Gastroesophageal sphincter (tissue), 4 donors: Measurements from ENCODE around the gene KIF13A. TPM values are rescaled to one million over a fixed set of nuclear protein-coding genes. Genes with fewer than 3 reads are reported as not detected.

Experiments used
- ATAC-seq: fragments of 150-250 bp; one replicate; pipeline ENCODE4 v1.9.1; 2016; ENCODE audit warnings: mild to moderate bottlenecking, moderate library complexity
- H3K27ac ChIP-seq, 4 donors: fragments of 200-600 bp; sonication (generic) in 3 of 4; 1 replicate in 3 of 4; 2 replicates in 1 of 4; pipeline ENCODE4 v1.5.1; 2016 to 2019
- H3K27me3 ChIP-seq: fragments of 200-600 bp; sonication (generic); one replicate; pipeline ENCODE4 v1.5.1; 2019
- H3K36me3 ChIP-seq, 2 donors: fragments of 200-600 bp; sonication (generic); one replicate each; pipeline ENCODE4 v1.5.1; 2019; ENCODE audit warnings: control low read depth in 1 of 2
- H3K4me1 ChIP-seq, 3 donors: fragments of 200-600 bp; sonication (generic); 1 replicate in 2 of 3; 2 replicates in 1 of 3; pipeline ENCODE4 v1.5.1; 2016 to 2019; ENCODE audit warnings: control low read depth in 2 of 3
- H3K4me3 ChIP-seq, 2 donors: fragments of 200-600 bp; sonication (generic); one replicate each; pipeline ENCODE4 v1.5.1; 2019; ENCODE audit warnings: mild to moderate bottlenecking in 1 of 2, moderate library complexity in 1 of 2
- H3K9me3 ChIP-seq, 3 donors: fragments of 200-600 bp; sonication (generic); one replicate each; pipeline ENCODE4 v1.5.1; 2017 to 2019; ENCODE audit warnings: control low read depth in 2 of 3
- CTCF ChIP-seq, 4 experiments: fragments of 200-600 bp in 2 of 4; fragments of 450-650 bp in 2 of 4; sonication (generic) in 1 of 4; IDR thresholded peaks; one replicate each; pipeline ENCODE4 v1.5.1; 2017 to 2019; ENCODE audit warnings: antibody characterized with exemption in 4 of 4, mild to moderate bottlenecking in 2 of 4, moderate library complexity in 2 of 4
- EP300 ChIP-seq: sonication (generic); formaldehyde crosslinking; IDR thresholded peaks from one replicate; pipeline ENCODE4 v1.6.1; 2017; ENCODE audit warnings: antibody characterized with exemption, mild to moderate bottlenecking
- POLR2A ChIP-seq, 2 donors: fragments of 450-650 bp; IDR thresholded peaks; one replicate each; pipeline ENCODE4 v1.6.1; 2017; ENCODE audit warnings: antibody characterized with exemption in 2 of 2, mild to moderate bottlenecking in 2 of 2, moderate library complexity in 1 of 2
- POLR2AphosphoS5 ChIP-seq: sonication (generic); formaldehyde crosslinking; IDR thresholded peaks from one replicate; pipeline ENCODE4 v1.6.1; 2017; ENCODE audit warnings: antibody characterized with exemption
- WGBS, 2 donors: methylation state at CpG; one replicate each; pipeline ENCODE4 v1.1.5; 2018; ENCODE audit warnings: low coverage in 1 of 2; 5-methylcytosine and 5-hydroxymethylcytosine counted together
- total RNA-seq, 4 donors: library from RNA; depleted of rRNA; stranded (reverse); fragments of >200 nt; gene quantifications; one replicate each; pipeline ENCODE4 v1.1.0, GENCODE V29; 2016

Gene KIF13A
- total RNA-seq, 4 donors from 2014 or later, result 67.7 to 98.9 (median 84.1) TPM

DNA sequence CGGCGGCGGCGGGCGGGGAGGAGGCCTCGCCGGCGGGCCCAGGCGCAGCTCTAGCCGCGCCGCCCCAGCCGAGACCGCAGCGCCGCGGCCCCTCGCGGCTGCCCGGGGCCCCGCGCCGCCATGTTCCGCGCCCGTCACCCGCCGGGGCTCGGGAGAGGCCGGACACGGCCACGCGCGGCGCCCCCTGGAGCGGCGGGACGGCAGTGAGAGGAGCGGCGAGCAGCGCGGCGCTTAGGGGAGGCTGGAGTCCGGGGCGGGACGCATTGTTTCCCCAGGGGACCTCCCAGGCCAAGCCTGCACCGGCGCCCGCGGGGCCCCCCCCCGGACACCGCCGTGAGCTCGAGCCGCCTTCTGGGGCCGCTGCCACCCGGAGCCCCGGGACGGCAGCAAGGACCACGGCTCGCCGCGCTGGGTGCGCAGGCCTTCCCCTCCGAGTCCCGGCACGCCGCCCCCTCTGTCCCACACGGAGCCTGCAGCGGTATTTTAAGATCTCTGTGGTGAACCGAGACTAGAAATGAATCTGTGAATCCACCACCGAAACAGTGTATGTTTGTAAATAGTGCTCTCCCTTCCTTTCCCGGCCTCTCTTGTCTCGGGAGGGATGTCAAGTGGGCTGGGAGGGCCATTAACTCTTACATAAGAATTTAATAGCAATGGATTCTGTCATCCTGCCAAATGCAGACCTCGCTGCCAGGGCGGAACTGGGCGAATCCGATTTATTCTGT lies 424 bp upstream of the KIF13A start:
- Histone ChIP-seq H3K4me3 (peak overlapping the region; percentile 57 to 87), H3K36me3 (no peaks in the 10 kb centered on the region), H3K27me3 (no peaks in the 10 kb centered on the region), H3K9me3 (no peaks in the 10 kb centered on the region), H3K27ac (peak overlapping the region; percentile 91 to 99 (median 98)), H3K4me1 (peaks cover 0 to 53% (median 3%) of the 10 kb centered on the region in 3 donors)
- 0% methylated on average over 7 of the region's 78 CpGs; no CpG with 5 or more reads in 1 of the 2 donors for WGBS, 2 donors
- TF ChIP-seq POLR2A (IDR thresholded peaks at IDR 0.05) (peak; percentile 55 to 65), CTCF (IDR thresholded peaks at IDR 0.05) (peak in 2 of 4 experiments; percentile 47 to 63), POLR2AphosphoS5 (no peak), EP300 (no peak)
- ATAC-seq, result peak; percentile 87

GRCh38 chr6:17986656-17987446 lies 584 bp downstream of the KIF13A start:
- peaks cover 0 to 60% (median 3%) of the 10 kb centered on the region in 3 donors for H3K4me1 ChIP-seq
- 0 to 4% methylated on average over 5 to 9 of the region's 65 CpGs for WGBS, 2 donors

DNA sequence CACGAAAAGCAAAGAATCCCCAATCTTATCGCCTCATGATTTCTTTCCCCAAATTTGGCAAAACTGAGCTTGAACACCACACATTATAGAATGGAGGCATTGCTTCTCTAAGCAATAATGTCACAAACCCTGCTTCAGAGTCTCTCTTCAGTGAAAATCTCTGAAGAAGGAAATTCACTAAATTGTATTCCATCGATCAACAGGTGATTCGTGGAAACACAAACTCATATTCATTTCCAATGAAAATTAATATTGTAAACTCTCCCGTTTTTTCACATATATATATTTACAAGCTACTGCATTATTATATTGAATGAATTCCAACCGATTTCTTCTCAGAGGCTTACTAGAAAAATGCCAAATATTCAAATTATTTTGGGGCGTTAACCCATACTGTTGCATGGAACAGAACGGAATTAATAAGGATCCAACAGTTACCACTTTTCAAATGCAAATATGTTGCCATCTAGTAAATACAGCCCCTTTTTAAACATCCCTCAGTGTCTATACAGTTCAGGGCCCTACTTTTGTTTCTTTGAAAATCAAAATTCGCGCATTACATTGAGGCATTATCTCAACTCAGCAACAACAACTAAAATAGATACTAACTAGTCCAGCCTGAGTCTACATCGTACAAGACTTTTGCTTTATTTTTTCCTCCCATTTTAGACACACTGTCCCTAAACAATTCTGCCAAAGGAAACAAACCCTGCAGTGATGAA lies 1.3 kb downstream of the KIF13A start:
- WGBS, 2 donors, result 9 to 14% methylated on average over 11 of the region's 11 CpGs

More at GRCh38 chr6:17986656-17987446, 584 bp downstream of the KIF13A start:
- peak; percentile 42 for ATAC-seq
- H3K4me3 ChIP-seq, result peak overlapping the region; percentile 87 to 94
- H3K36me3 ChIP-seq, result no peaks in the 10 kb centered on the region
- TF ChIP-seq POLR2A (IDR thresholded peaks at IDR 0.05) (peak; percentile 15 to 24), CTCF (IDR thresholded peaks at IDR 0.05) (no peak), EP300 (no peak), POLR2AphosphoS5 (no peak)
- no peaks in the 10 kb centered on the region for H3K9me3 ChIP-seq
- no peaks in the 10 kb centered on the region for H3K27me3 ChIP-seq
- H3K27ac ChIP-seq, result peak overlapping the region; percentile 89 to 99 (median 98)

More for the DNA sequence above, 1.3 kb downstream of the KIF13A start:
- Histone ChIP-seq H3K9me3 (no peaks in the 10 kb centered on the region), H3K4me3 (peak overlapping the region; percentile 87 to 94), H3K36me3 (no peaks in the 10 kb centered on the region), H3K4me1 (peaks cover 0 to 65% (median 3%) of the 10 kb centered on the region in 3 donors), H3K27me3 (no peaks in the 10 kb centered on the region), H3K27ac (peak overlapping the region; percentile 89 to 99 (median 98))
- no peak for TF ChIP-seq POLR2AphosphoS5
- no peak for TF ChIP-seq POLR2A (IDR thresholded peaks at IDR 0.05)
- TF ChIP-seq CTCF (IDR thresholded peaks at IDR 0.05), result no peak
- no peak for TF ChIP-seq EP300
- no peak for ATAC-seq
